GM06990 (cell line): ENCODE results near the gene MARS2.
"Not testable (repeated sequence)": the region's sequence is repeated elsewhere in the genome, so short reads cannot be mapped to it uniquely, and the experiment has no call there.

Experiments used
- DNase-seq: peaks from one replicate; pipeline ENCODE4 v3.0.0-alpha.2; 2011; ENCODE audit not compliant: insufficient read length; ENCODE audit errors: extremely low read depth
- H3K27me3 ChIP-seq: replicated peaks from 2 replicates; pipeline ENCODE4 v1.6.0; 2011; ENCODE audit warnings: low read length; ENCODE audit not compliant: control insufficient read depth, insufficient read depth
- H3K36me3 ChIP-seq: 2 replicates; pipeline ENCODE4 v1.5.1; 2011; ENCODE audit warnings: low read length; ENCODE audit not compliant: control insufficient read depth, insufficient read depth
- H3K4me3 ChIP-seq: replicated peaks from 2 replicates; pipeline ENCODE4 v1.5.1; 2011; ENCODE audit warnings: low read depth, mild to moderate bottlenecking, control low read depth, low read length
- CTCF ChIP-seq: IDR thresholded peaks from 2 replicates; pipeline ENCODE4 v1.5.1; 2011; ENCODE audit warnings: low read length, control low read depth, mild to moderate bottlenecking, inconsistent platforms; ENCODE audit not compliant: insufficient read depth, poor library complexity, severe bottlenecking

MARS2 gene

GRCh38 chr2:197675246-197675645 lies 29.9 kb upstream of the MARS2 start, which contains the start of gene RFTN2:
RFTN2 (minus strand) TSS chr2:197675587; CDS start chr2:197675458, 129 bp downstream.
- no peaks in the 10 kb centered on the region for H3K36me3 ChIP-seq
- no peak for DNase-seq
- TF ChIP-seq CTCF, result no peak
- H3K27me3 ChIP-seq, result no peaks in the 10 kb centered on the region
- H3K4me3 ChIP-seq, result no peak within 1 kb of the TSS

- no peak overlapping the region for H3K4me3 ChIP-seq
- H3K36me3 ChIP-seq, result no peaks in the 10 kb centered on the region
- no peak for TF ChIP-seq CTCF
- H3K27me3 ChIP-seq, result no peaks in the 10 kb centered on the region
- DNase-seq, result no peak
Measured at GRCh38 chr2:197675711-197676188, 29.4 kb upstream of the MARS2 start.

GRCh38 chr2:197677056-197677455 lies 28.1 kb upstream of the MARS2 start:
- Histone ChIP-seq H3K27me3 (no peaks in the 10 kb centered on the region), H3K36me3 (no peaks in the 10 kb centered on the region), H3K4me3 (no peak overlapping the region)
- DNase-seq, result no peak
- TF ChIP-seq CTCF, result no peak

GRCh38 chr2:197677483-197677882 lies 27.7 kb upstream of the MARS2 start:
- Histone ChIP-seq H3K27me3 (no peaks in the 10 kb centered on the region), H3K36me3 (no peaks in the 10 kb centered on the region), H3K4me3 (no peak overlapping the region)
- no peak for TF ChIP-seq CTCF
- DNase-seq, result no peak

GRCh38 chr2:197695206-197695605 lies 10.0 kb upstream of the MARS2 start:
- not testable (repeated sequence) for H3K36me3 ChIP-seq, H3K27me3 ChIP-seq, H3K4me3 ChIP-seq, DNase-seq

GRCh38 chr2:197695971-197696370 lies 9.2 kb upstream of the MARS2 start:
- not testable (repeated sequence) for H3K4me3 ChIP-seq

GRCh38 chr2:197696571-197696970 lies 8.6 kb upstream of the MARS2 start:
- not testable (repeated sequence) for H3K27me3 ChIP-seq, DNase-seq, H3K4me3 ChIP-seq, H3K36me3 ChIP-seq

More at GRCh38 chr2:197695971-197696370, 9.2 kb upstream of the MARS2 start:
- not testable (repeated sequence) for DNase-seq, H3K27me3 ChIP-seq, H3K36me3 ChIP-seq

GRCh38 chr2:197699724-197700123 lies 5.4 kb upstream of the MARS2 start:
- H3K4me3 ChIP-seq, H3K27me3 ChIP-seq, DNase-seq, H3K36me3 ChIP-seq: not testable (repeated sequence)
